Transverse colon (tissue), 4 donors: ENCODE data around the gene NCS1. TPM values are rescaled to one million over a fixed set of nuclear protein-coding genes. Genes with fewer than 3 reads are reported as not detected.

ENCODE experiments used
- DNase-seq: peaks from one replicate; pipeline ENCODE4 v3.0.0-alpha.2; 2019
- H3K27ac ChIP-seq, 4 donors: fragments of 200-600 bp; sonication (generic); 2 replicates each; pipeline ENCODE4 v1.5.1; 2016 to 2018; ENCODE audit warnings: inconsistent platforms in 4 of 4
- H3K27me3 ChIP-seq: fragments of 200-600 bp; sonication (generic); 2 replicates; pipeline ENCODE4 v1.5.1; 2017; ENCODE audit warnings: inconsistent platforms
- H3K36me3 ChIP-seq, 4 donors: fragments of 200-600 bp; sonication (generic); 2 replicates each; pipeline ENCODE4 v1.5.1; 2017 to 2019; ENCODE audit warnings: inconsistent platforms in 4 of 4
- H3K4me1 ChIP-seq, 4 donors: fragments of 200-600 bp; sonication (generic); 2 replicates each; pipeline ENCODE4 v1.5.1; 2017 to 2020; ENCODE audit warnings: inconsistent platforms in 4 of 4
- H3K4me3 ChIP-seq, 4 donors: fragments of 200-600 bp; sonication (generic); 1 replicate in 1 of 4; 2 replicates in 3 of 4; pipeline versions ENCODE4 v1.5.1 to v1.6.1; 2017 to 2019; ENCODE audit warnings: inconsistent platforms in 4 of 4
- H3K9me3 ChIP-seq, 2 donors: fragments of 200-600 bp; sonication (generic); 2 replicates each; pipeline ENCODE4 v1.5.1; 2017 to 2019; ENCODE audit warnings: inconsistent platforms in 2 of 2
- EP300 ChIP-seq: sonication (generic); formaldehyde crosslinking; IDR thresholded peaks from one replicate; pipeline ENCODE4 v1.6.1; 2017; ENCODE audit warnings: antibody characterized with exemption, low read depth
- POLR2A ChIP-seq: fragments of 450-650 bp; IDR thresholded peaks from one replicate; pipeline ENCODE4 v1.6.1; 2016; ENCODE audit warnings: antibody characterized with exemption, mild to moderate bottlenecking, moderate library complexity
- POLR2AphosphoS5 ChIP-seq, 3 donors: sonication (generic); formaldehyde crosslinking; IDR thresholded peaks; one replicate each; pipeline ENCODE4 v1.6.1; 2016; ENCODE audit warnings: antibody characterized with exemption in 3 of 3
- WGBS, 2 donors: methylation state at CpG; one replicate each; pipeline ENCODE4 v1.1.5; 2018; ENCODE audit warnings: low coverage in 1 of 2; 5-methylcytosine and 5-hydroxymethylcytosine counted together
- in situ Hi-C, 4 donors: fragments of 200-750 bp; cut with MboI; loops; one replicate each; pipeline versions ENCODE4 v1.15.0 to v1.15.1; 2017; ENCODE audit warnings: low sequenced_read_pairs in 3 of 4, low pct_ligation_motif_present in 1 of 4, low pct_unique_long_range_greater_than_20kb in 1 of 4
- intact Hi-C: fragments of 100-400 bp; cut with DNase I; formaldehyde crosslinking; loops from one replicate; pipeline ENCODE4 v1.15.1; 2023; ENCODE audit warnings: low total_unique reads
- total RNA-seq, 4 donors: library from RNA; depleted of rRNA; stranded (reverse); fragments of >200 nt; gene quantifications; one replicate each; pipeline ENCODE4 v1.1.0, GENCODE V29; 2016
- TF ChIP-seq, protein P1 (sequence below), 5 experiments: fragments of 200-600 bp in 3 of 5; fragments of 450-650 bp in 2 of 5; sonication (generic) in 3 of 5; IDR thresholded peaks; 1 replicate in 2 of 5; 2 replicates in 3 of 5; pipeline ENCODE4 v1.5.1; 2016 to 2017; ENCODE audit warnings: antibody characterized with exemption in 5 of 5, inconsistent platforms in 3 of 5, mild to moderate bottlenecking in 2 of 5, moderate library complexity in 1 of 5

The NCS1 gene
- total RNA-seq, 4 donors from 2014 or later = 11.9 to 66.5 (median 25.9) TPM

DNA sequence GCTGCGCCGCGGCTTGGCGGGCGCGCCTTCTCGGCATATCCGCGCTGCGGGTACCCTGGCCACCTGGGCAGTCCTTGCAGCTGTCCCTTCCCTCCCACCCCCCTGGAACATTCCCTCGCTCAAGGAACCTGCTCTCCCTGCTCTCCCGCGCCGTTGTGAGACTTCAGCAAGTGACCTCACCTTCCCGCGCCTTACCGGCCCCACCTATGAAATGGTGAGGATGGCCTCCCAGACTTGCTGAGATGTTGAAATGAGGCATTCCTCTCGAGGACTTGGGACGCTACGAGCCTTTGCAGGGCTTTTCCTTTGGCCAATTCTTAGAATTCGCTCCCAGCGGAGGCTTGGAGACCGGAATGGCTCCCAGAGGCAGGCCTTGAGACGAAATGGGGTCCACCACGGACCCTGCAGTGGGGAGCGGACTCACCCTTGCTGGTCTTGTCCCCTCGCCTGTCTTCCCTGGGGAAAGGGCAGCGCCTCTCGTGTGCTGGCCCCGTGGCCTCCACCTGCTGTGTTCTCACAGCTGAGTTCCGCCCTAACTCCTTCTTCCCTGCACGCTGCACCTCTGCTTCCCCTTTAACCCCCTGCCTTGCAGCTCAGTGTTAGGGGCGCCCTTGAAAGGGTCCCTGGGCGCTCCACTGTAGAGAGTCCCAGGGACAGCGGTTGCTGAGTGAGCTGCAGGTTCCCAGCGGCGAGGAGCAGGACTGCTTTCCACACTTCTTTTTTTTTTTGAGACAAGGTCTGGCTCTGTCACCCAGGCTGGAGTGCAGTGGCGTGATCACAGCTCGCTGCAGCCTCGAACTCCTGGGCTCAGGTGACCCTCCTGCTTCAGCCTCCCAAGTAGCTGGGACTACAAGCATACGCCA, 94.3 kb downstream of the NCS1 start:
- H3K27me3 ChIP-seq = peaks cover 62% of the 10 kb centered on the region
- H3K4me3 ChIP-seq = peak overlapping the region; percentile 20 to 42 (median 29)
- WGBS, 2 donors = 42 to 48% methylated on average over 5 to 30 of the region's 41 CpGs
- H3K9me3 ChIP-seq = no peaks in the 10 kb centered on the region
- in situ Hi-C loops (no loop called here), intact Hi-C loops (loop anchor here (10.0 kb wide), 1 partner anchor 58 kb away; no protein-coding TSS in a partner anchor)
- TF ChIP-seq POLR2AphosphoS5 (IDR thresholded peaks at IDR 0.05) = no peak
- TF ChIP-seq EP300 = no peak
- TF ChIP-seq POLR2A = no peak
- TF ChIP-seq, protein P1, sequence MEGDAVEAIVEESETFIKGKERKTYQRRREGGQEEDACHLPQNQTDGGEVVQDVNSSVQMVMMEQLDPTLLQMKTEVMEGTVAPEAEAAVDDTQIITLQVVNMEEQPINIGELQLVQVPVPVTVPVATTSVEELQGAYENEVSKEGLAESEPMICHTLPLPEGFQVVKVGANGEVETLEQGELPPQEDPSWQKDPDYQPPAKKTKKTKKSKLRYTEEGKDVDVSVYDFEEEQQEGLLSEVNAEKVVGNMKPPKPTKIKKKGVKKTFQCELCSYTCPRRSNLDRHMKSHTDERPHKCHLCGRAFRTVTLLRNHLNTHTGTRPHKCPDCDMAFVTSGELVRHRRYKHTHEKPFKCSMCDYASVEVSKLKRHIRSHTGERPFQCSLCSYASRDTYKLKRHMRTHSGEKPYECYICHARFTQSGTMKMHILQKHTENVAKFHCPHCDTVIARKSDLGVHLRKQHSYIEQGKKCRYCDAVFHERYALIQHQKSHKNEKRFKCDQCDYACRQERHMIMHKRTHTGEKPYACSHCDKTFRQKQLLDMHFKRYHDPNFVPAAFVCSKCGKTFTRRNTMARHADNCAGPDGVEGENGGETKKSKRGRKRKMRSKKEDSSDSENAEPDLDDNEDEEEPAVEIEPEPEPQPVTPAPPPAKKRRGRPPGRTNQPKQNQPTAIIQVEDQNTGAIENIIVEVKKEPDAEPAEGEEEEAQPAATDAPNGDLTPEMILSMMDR (IDR thresholded peaks at IDR 0.05) = no peak
- H3K4me1 ChIP-seq = peaks cover 3 to 31% (median 12%) of the 10 kb centered on the region in 4 donors
- no peaks in the 10 kb centered on the region for H3K36me3 ChIP-seq
- peak overlapping the region; percentile 52 to 89 (median 82) for H3K27ac ChIP-seq
- DNase-seq = no peak

DNA sequence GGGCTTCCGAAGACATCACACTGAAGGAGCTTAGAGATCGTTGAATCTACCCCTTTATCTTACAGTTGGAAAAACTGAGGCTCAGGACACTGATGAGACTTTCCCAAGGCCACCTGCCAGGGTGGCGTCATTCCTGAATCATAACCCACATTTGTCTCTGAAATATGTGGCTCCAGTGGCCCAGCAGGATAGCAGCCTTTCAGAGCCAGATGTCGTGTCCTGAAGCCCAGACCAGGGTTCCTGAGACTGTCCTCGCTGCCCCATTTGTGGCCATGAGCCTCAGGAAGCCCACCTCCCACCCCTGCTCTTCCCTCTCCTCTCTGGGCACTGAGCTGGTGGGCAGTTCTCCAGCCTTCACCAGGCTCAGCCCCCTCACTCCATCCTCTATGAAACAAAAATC, 95.7 kb downstream of the NCS1 start:
- H3K27ac ChIP-seq = peak overlapping the region; percentile 69 to 89 (median 82)
- intact Hi-C loops (loop anchor here (10.0 kb wide), 1 partner anchor 57 kb away; no protein-coding TSS in a partner anchor), in situ Hi-C loops (no loop called here)
- no peak for DNase-seq
- no peaks in the 10 kb centered on the region for H3K9me3 ChIP-seq
- H3K36me3 ChIP-seq = no peaks in the 10 kb centered on the region
- no peak for TF ChIP-seq EP300
- no peak for TF ChIP-seq POLR2AphosphoS5 (IDR thresholded peaks at IDR 0.05)
- TF ChIP-seq POLR2A = no peak
- TF ChIP-seq, protein P1 (IDR thresholded peaks at IDR 0.05) = no peak
- 83% methylated on average over 5 of the region's 5 CpGs; no CpG with 5 or more reads in 1 of the 2 donors for WGBS, 2 donors
- H3K4me3 ChIP-seq = no peak overlapping the region
- H3K4me1 ChIP-seq = peaks cover 0 to 26% (median 12%) of the 10 kb centered on the region in 4 donors
- peaks cover 57% of the 10 kb centered on the region for H3K27me3 ChIP-seq

DNA sequence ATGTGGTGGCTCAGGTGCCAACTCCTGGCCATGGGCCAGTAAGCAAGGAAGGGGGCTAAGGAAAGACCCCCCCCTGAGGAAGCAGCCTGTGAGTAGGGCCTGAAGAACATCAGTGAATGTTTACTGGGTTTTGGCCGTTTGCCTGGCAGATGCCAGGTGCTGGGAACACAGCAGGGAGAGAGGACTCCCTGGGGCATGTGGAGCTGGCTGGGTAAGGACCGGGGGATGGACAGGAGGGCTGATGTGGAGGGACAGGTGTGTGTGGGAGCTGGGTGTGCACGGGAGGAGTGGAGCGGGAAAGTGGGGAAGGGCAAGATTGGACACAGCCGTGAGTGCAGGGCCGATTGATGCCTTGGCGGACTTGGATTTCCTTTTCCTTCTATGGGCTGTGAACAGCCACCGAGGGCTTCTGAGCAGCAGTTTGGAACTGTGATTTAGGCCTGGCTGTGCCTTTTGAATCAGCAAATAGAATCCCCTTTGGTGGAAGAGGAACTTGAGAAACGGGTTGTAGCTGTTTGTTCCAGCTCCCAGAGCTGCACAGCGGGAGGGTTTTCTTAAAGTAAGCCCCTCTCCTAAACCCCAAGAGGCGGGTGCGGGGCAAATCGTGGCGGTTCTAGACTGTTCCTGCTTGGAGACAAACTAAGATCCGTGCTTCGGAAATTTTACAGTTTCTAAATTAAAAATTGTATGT, 96.5 kb downstream of the NCS1 start:
- Histone ChIP-seq H3K36me3 (no peaks in the 10 kb centered on the region), H3K27me3 (peaks cover 50% of the 10 kb centered on the region), H3K9me3 (no peaks in the 10 kb centered on the region), H3K4me1 (peaks cover 0 to 26% (median 12%) of the 10 kb centered on the region in 4 donors), H3K4me3 (peak overlapping the region in 2 of 4 donors; percentile 4 to 22), H3K27ac (peak overlapping the region; percentile 69 to 89 (median 82))
- no peak for DNase-seq
- in situ Hi-C loops = no loop called here
- intact Hi-C loops = loop anchor here (10.0 kb wide), 1 partner anchor 56 kb away; no protein-coding TSS in a partner anchor
- TF ChIP-seq POLR2A = no peak
- TF ChIP-seq POLR2AphosphoS5 (IDR thresholded peaks at IDR 0.05) = peak in 2 of 3 donors; percentile 29 to 43
- TF ChIP-seq, protein P1 (IDR thresholded peaks at IDR 0.05) = no peak
- no peak for TF ChIP-seq EP300
- WGBS, 2 donors = 42 to 44% methylated on average over 5 to 16 of the region's 16 CpGs

DNA sequence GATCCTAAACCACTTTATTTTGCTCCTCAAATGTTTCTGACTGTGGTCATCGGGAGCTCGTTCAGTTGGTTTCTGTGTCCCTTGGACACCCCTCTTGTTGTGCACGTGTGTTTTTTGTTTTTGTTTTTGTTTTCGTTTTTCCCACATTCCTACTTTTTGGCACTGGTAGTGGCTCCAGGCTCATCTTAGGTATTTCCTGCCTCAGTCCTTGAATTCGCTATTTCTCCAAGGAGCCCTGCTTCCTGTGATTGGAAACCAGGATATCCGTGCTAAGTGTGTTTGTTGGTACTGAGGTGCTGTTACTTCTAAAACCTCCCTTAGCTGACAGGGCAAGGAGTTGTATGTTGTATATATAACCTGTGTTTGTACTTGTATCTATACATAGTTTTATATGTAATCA, 99.3 kb downstream of the NCS1 start:
- H3K4me1 ChIP-seq = peaks cover 0 to 10% (median 5%) of the 10 kb centered on the region in 4 donors
- no peak overlapping the region for H3K4me3 ChIP-seq
- no peaks in the 10 kb centered on the region for H3K9me3 ChIP-seq
- in situ Hi-C loops (no loop called here), intact Hi-C loops (no loop called here)
- H3K27ac ChIP-seq = peak overlapping the region; percentile 69 to 89 (median 82)
- H3K36me3 ChIP-seq = no peaks in the 10 kb centered on the region
- no peak for DNase-seq
- 70 to 76% methylated on average over 6 of the region's 6 CpGs for WGBS, 2 donors
- TF ChIP-seq, protein P1 (IDR thresholded peaks at IDR 0.05) = no peak
- TF ChIP-seq EP300 (no peak), POLR2AphosphoS5 (IDR thresholded peaks at IDR 0.05) (no peak), POLR2A (no peak)
- H3K27me3 ChIP-seq = peaks cover 21% of the 10 kb centered on the region
